ENCODE measurements around the gene SCGB3A1.
A peak's percentile ranks its signal among the peaks of the same experiment; 100 is the strongest.

DNA sequence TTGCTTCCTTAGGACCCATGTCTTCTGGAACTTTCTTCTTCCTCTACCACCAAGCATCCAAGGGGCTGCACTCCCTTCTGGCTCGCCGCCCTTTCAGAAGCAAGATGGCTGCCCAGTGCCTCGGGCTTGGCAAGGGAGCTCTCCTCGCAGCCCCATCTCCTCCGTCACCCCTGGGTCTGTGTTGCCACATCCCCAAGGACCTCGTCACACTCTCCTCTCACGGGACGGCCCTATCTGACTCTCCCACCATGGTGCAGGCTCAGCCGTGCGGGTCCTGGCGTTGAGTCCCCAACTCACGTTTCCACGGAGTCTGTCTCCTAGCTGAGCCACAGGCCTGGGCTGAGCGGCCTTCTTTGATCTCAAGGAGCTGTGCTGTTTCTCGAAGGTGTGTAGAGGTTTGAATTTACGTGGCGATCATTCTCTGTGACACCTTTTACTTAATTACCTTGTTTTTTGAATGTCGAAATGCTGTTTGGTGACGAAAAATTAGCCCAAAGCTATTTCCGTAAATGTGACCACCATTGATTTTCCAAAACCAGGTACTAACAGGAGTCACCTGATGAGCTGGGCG is 15.0 kb upstream of the SCGB3A1 start:
- TF ChIP-seq CTCF (IDR thresholded peaks at IDR 0.05 in 8 of 11, conservative IDR thresholded peaks at IDR 0.05 in 3 of 11) (peak in 2 of 11 experiments; percentile 31 to 35), POLR2AphosphoS5 (IDR thresholded peaks at IDR 0.05) (peak in 1 of 3 donors; percentile 14), POLR2A (IDR thresholded peaks at IDR 0.05) (no peak)
